Lung (tissue), 12 donors: ENCODE results near the gene AHNAK. TPM values are rescaled to one million over a fixed set of nuclear protein-coding genes. Genes with fewer than 3 reads are reported as not detected.

Experiments used
- ATAC-seq: fragments of 200-7000 bp; cut with Tn5 transposase; one replicate; pipeline ENCODE4 v1.9.1; 2020; ENCODE audit warnings: moderate number of reproducible peaks; ENCODE audit not compliant: insufficient read depth, low FRiP score
- DNase-seq, 3 donors: peaks; one replicate each; pipeline ENCODE4 v3.0.0-alpha.2; 2013 to 2017
- H3K27ac ChIP-seq, 2 donors: one replicate each; pipeline ENCODE4 v1.5.1; 2013; ENCODE audit warnings: mild to moderate bottlenecking in 2 of 2, moderate library complexity in 2 of 2, control low read depth in 1 of 2, inconsistent platforms in 1 of 2, low read depth in 1 of 2, low read length in 1 of 2
- H3K27me3 ChIP-seq, 3 donors: one replicate each; pipeline ENCODE4 v1.5.1; 2013; ENCODE audit warnings: low read length in 2 of 3; ENCODE audit not compliant: control insufficient read depth in 3 of 3, insufficient read depth in 3 of 3
- H3K36me3 ChIP-seq, 4 donors: one replicate each; pipeline ENCODE4 v1.5.1; 2013; ENCODE audit warnings: low read length in 4 of 4, mild to moderate bottlenecking in 1 of 4, moderate library complexity in 1 of 4; ENCODE audit not compliant: control insufficient read depth in 4 of 4, insufficient read depth in 4 of 4
- H3K4me1 ChIP-seq, 5 donors: one replicate each; pipeline ENCODE4 v1.5.1; 2013; ENCODE audit warnings: low read length in 5 of 5, mild to moderate bottlenecking in 2 of 5, moderate library complexity in 1 of 5; ENCODE audit not compliant: control insufficient read depth in 5 of 5, insufficient read depth in 5 of 5
- H3K4me3 ChIP-seq: one replicate; pipeline ENCODE4 v1.5.1; 2013; ENCODE audit warnings: mild to moderate bottlenecking, control low read depth, moderate library complexity
- H3K9ac ChIP-seq, 2 donors: one replicate each; pipeline ENCODE4 v1.5.1; 2013; ENCODE audit warnings: low read length in 2 of 2, control low read depth in 1 of 2; ENCODE audit not compliant: insufficient read depth in 1 of 2
- H3K9me3 ChIP-seq, 4 donors: one replicate each; pipeline ENCODE4 v1.5.1; 2013; ENCODE audit warnings: low read length in 3 of 4, mild to moderate bottlenecking in 1 of 4, moderate library complexity in 1 of 4; ENCODE audit not compliant: control insufficient read depth in 4 of 4, insufficient read depth in 3 of 4
- WGBS, 2 donors: extraction: QIAGEN DNeasy Blood & Tissue Kit; methylation state at CpG; one replicate each; pipeline ENCODE4 v1.1.7; 2013; 5-methylcytosine and 5-hydroxymethylcytosine counted together
- polyA plus RNA-seq, 2 donors: library from polyadenylated mRNA; stranded (reverse); fragments of 200-250 nt; gene quantifications; one replicate each; pipeline ENCODE4 v1.2.1, GENCODE V29; 2013
- total RNA-seq, 2 donors: library from RNA; depleted of rRNA in 1 of 2; stranded (reverse); fragments of >200 nt in 1 of 2; gene quantifications; one replicate each; pipeline ENCODE4 v1.2.1, GENCODE V29; 2014 to 2021
- TF ChIP-seq, protein P1 (sequence below): IDR thresholded peaks from 2 replicates; pipeline ENCODE4 v1.5.1; 2012; ENCODE audit warnings: mild to moderate bottlenecking; ENCODE audit errors: control extremely low read depth, extremely low read depth
- donor health status: control.
- donor health status: control.
- donor health status: Bipolar disorder and iron deficiency.
- donor health status: healthy.
- donor health status: DM: yes; HTN: yes; CAD: no.

AHNAK gene
- total and polyA plus RNA-seq, 4 donors = 66.5 to 707 (median 238) TPM

DNA sequence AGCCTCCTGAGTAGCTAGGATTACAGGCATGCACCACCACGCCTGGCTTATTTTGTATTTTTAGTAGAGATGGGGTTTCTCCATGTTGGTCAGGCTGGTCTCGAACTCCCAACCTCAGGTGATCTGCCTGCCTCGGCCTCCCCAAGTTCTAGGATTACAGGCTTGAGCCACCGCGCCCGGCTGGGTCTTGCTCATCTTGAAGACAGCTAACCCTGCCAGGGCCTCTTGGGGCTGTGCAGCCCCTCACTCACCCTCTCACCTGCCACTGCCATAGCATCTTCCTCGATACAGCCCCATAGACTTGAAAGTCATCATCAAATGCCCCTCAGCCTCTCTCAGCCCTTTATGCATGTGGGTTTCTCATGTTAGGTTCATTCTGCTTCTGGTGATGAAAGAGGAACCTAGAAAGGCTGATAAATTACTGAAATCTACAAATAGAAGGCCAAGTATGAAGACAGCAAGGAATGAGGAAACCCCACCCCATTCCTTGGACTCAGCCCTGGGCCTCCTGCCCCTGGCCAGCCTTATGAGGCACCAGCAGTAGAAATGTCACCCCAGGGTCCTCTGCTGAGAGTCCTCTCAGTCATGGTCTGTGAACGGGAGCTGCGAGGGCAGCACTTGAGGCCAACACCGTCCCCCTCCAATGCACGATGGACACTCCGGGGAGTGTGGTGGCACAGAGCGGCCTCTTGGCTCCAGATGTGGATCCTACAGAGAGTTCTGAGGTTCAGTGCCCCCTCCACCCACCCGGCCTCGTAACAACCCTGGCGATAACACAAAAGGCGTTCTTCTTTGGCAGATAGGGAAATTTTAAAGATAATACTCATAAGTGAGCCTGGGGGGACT, 103.0 kb downstream of the AHNAK start:
- 70 to 78% methylated on average over 17 of the region's 17 CpGs for WGBS, 2 donors
- ATAC-seq = no peak
- H3K9ac ChIP-seq = peak overlapping the region; percentile 75 to 94

DNA sequence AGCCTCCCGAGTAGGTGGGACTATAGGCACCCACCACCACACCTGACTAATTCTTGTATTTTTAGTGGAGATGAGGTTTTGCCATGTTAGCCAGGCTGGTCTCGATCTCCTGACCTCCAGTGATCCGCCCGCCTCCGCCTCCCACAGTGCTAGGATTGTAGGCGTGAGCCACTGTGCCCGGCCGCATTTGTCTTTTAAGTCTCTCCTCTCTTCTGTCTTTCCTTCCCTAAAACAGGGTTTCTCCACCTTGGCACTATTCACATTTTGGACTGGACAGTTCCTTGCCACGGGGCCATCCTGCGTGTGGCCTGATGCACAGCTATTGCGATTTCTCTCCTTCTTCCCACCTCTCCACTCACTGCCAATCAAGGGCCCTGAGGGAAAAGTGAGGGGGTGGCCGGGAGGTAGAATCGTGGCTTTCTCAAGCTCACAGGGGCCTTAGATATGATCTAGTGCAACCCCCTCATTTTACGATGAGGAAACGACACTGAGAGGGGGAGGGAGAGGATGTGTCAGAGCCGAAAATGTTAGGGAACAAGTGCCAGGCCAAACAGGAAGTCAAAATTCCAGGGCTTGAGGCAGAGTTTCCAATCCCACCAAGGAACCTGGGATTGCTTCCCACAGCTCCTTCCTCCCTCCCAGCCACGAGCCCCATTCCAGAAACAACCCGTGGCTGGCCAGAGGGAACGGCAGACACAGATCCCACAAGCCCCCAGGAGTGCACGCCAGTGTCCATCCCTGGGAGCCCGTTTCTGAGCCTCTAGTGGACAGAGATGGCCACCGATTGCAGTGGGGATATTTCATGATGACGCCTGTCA, 106.6 kb downstream of the AHNAK start:
- TF ChIP-seq, protein P1, sequence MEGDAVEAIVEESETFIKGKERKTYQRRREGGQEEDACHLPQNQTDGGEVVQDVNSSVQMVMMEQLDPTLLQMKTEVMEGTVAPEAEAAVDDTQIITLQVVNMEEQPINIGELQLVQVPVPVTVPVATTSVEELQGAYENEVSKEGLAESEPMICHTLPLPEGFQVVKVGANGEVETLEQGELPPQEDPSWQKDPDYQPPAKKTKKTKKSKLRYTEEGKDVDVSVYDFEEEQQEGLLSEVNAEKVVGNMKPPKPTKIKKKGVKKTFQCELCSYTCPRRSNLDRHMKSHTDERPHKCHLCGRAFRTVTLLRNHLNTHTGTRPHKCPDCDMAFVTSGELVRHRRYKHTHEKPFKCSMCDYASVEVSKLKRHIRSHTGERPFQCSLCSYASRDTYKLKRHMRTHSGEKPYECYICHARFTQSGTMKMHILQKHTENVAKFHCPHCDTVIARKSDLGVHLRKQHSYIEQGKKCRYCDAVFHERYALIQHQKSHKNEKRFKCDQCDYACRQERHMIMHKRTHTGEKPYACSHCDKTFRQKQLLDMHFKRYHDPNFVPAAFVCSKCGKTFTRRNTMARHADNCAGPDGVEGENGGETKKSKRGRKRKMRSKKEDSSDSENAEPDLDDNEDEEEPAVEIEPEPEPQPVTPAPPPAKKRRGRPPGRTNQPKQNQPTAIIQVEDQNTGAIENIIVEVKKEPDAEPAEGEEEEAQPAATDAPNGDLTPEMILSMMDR = no peak
- H3K27me3 ChIP-seq = no peaks in the 10 kb centered on the region
- H3K36me3 ChIP-seq = no peaks in the 10 kb centered on the region
- H3K27ac ChIP-seq = peak overlapping the region; percentile 6 to 90
- peak; percentile 32 to 77 (median 65) for DNase-seq
- peaks cover 0 to 31% (median 14%) of the 10 kb centered on the region in 5 donors for H3K4me1 ChIP-seq
- no peak overlapping the region for H3K9ac ChIP-seq
- no peak for ATAC-seq
- no peaks in the 10 kb centered on the region for H3K9me3 ChIP-seq
- no peak overlapping the region for H3K4me3 ChIP-seq
- WGBS, 2 donors = 46 to 58% methylated on average over 23 of the region's 23 CpGs

More for the DNA sequence above, 103.0 kb downstream of the AHNAK start:
- no peak for DNase-seq
- Histone ChIP-seq H3K27me3 (no peaks in the 10 kb centered on the region), H3K4me3 (no peak overlapping the region), H3K36me3 (no peaks in the 10 kb centered on the region), H3K27ac (peak overlapping the region in 1 of 2 donors; percentile 82), H3K9me3 (no peaks in the 10 kb centered on the region), H3K4me1 (peaks cover 0 to 35% (median 18%) of the 10 kb centered on the region in 5 donors)
- TF ChIP-seq, protein P1 = no peak

DNA sequence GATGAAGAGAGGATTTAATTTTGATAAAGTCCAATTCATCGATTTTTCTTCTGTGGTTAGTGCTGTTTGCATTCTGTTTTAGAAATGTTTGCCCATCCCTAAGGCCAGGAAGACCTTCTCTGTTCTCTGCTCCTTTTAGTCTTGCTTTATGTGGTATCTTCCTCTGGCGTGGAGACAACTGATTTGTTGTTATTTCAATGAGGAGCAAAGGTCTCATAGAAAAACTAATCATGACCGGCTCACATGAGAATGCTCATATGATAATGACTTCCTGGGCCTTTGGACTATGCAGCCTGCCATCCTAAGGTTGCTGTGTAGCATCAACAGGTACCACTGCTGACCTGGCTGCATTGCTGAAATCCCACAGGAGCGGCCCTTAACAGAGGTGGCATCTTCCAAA, 108.0 kb downstream of the AHNAK start:
- DNase-seq = no peak
- Histone ChIP-seq H3K27me3 (no peaks in the 10 kb centered on the region), H3K4me1 (peaks cover 0 to 25% (median 8%) of the 10 kb centered on the region in 5 donors), H3K9ac (no peak overlapping the region), H3K9me3 (no peaks in the 10 kb centered on the region), H3K27ac (no peak overlapping the region), H3K4me3 (no peak overlapping the region), H3K36me3 (no peaks in the 10 kb centered on the region)
- no peak for ATAC-seq
- TF ChIP-seq, protein P1 = no peak
- WGBS, 2 donors = 81 to 88% methylated on average over 4 of the region's 4 CpGs
